HCT116 (cell line): ENCODE data around the gene TGM2. TPM values are rescaled to one million over a fixed set of nuclear protein-coding genes. Genes with fewer than 3 reads are reported as not detected.
A peak's percentile ranks its signal among the peaks of the same experiment; 100 is the strongest.

Experiments used
- ATAC-seq: fragments of 200-7000 bp; cut with Tn5 transposase; 2 replicates; pipeline ENCODE4 v1.9.1; 2020; ENCODE audit warnings: mild to moderate bottlenecking, moderate library complexity
- BruUV-seq: library from RNA; stranded (reverse); fragments of 400-500 nt; replicated peaks from 2 replicates; lab custom pipeline; 2021; lab: Mats Ljungman, UMichigan
- CTCF ChIA-PET: fragments of 300-600 bp; sonication (Branson Sonifier 250); formaldehyde crosslinking; loops from one replicate; lab custom pipeline; 2021; ENCODE audit warnings: antibody characterized with exemption; lab: Charles Lee
- POLR2A ChIA-PET: fragments of 300-600, 350-600 bp; sonication (Branson Sonifier 250); formaldehyde crosslinking; loops from one replicate; lab custom pipeline; 2021; ENCODE audit warnings: antibody characterized with exemption; lab: Charles Lee
- RAD21 ChIA-PET, 2 experiments: fragments of 300-600 bp; sonication (Branson Sonifier 250); formaldehyde crosslinking; loops; one replicate each; lab custom pipeline; 2023; ENCODE audit warnings: low total read pairs in 2 of 2; ENCODE audit not compliant: uncharacterized antibody in 2 of 2, unreplicated experiment in 2 of 2, low non-redundant PET in 1 of 2; lab: Charles Lee
- DNase-seq: peaks from one replicate; pipeline ENCODE4 v3.0.0-alpha.2; 2010; ENCODE audit warnings: low read depth, low spot score
- H2AFZ ChIP-seq: fragments of 200-600 bp; shearing (Covaris generic), sonication (generic); 2 replicates; pipeline ENCODE4 v1.6.1; 2017; ENCODE audit warnings: low read depth, mixed run types, mixed read lengths, antibody characterized with exemption, low read length; ENCODE audit not compliant: poor library complexity, severe bottlenecking
- H3K27ac ChIP-seq: 2 replicates; pipeline ENCODE4 v1.5.1; 2012; ENCODE audit warnings: low read depth, low read length
- H3K27me3 ChIP-seq: fragments of 200-600 bp; sonication (generic); 2 replicates; pipeline ENCODE4 v1.6.1; 2016; ENCODE audit warnings: mixed run types, low read length, mixed read lengths; ENCODE audit not compliant: insufficient read depth
- H3K36me3 ChIP-seq, 2 experiments: fragments of 200-500 bp in 1 of 2; fragments of 200-600 bp in 1 of 2; sonication (Bioruptor generic) in 1 of 2; sonication (generic) in 1 of 2; 2 replicates each; pipeline versions ENCODE4 v1.5.1 to v1.6.1; 2014 to 2016; ENCODE audit warnings: low read length in 2 of 2, inconsistent platforms in 1 of 2, mixed read lengths in 1 of 2, mixed run types in 1 of 2; ENCODE audit not compliant: insufficient read depth in 2 of 2, control insufficient read depth in 1 of 2
- H3K4me1 ChIP-seq, 2 experiments: fragments of 200-600 bp in 1 of 2; sonication (generic) in 1 of 2; 2 replicates each; pipeline versions ENCODE4 v1.5.1 to v1.6.1; 2012 to 2017; ENCODE audit warnings: low read length in 2 of 2, inconsistent platforms in 1 of 2, mild to moderate bottlenecking in 1 of 2, mixed read lengths in 1 of 2, mixed run types in 1 of 2, moderate library complexity in 1 of 2; ENCODE audit not compliant: insufficient read depth in 2 of 2, control insufficient read depth in 1 of 2
- H3K4me2 ChIP-seq: fragments of 200-600 bp; sonication (generic); 2 replicates; pipeline ENCODE4 v1.6.1; 2017; ENCODE audit warnings: mixed run types, low read length, mixed read lengths
- H3K4me3 ChIP-seq, 2 experiments: fragments of 200-600 bp in 1 of 2; sonication (generic) in 1 of 2; replicated peaks in 1 of 2; 2 replicates each; pipeline ENCODE4 v1.5.1; 2011 to 2016; ENCODE audit warnings: low read length in 2 of 2, control low read depth in 1 of 2, low read depth in 1 of 2, mild to moderate bottlenecking in 1 of 2, mixed read lengths in 1 of 2, mixed run types in 1 of 2
- H3K79me2 ChIP-seq: fragments of 200-600 bp; sonication (generic); 2 replicates; pipeline ENCODE4 v1.6.1; 2017; ENCODE audit warnings: mild to moderate bottlenecking, mixed run types, low read length, moderate library complexity, mixed read lengths; ENCODE audit not compliant: insufficient read depth
- H3K9ac ChIP-seq: fragments of 200-600 bp; sonication (generic); 2 replicates; pipeline ENCODE4 v1.6.1; 2016; ENCODE audit warnings: low read length, mixed read lengths
- H3K9me2 ChIP-seq: fragments of 200-600 bp; sonication (generic), shearing (Covaris generic); 2 replicates; pipeline ENCODE4 v1.6.1; 2017; ENCODE audit warnings: mixed run types, mild to moderate bottlenecking, moderate library complexity; ENCODE audit not compliant: insufficient read depth
- H3K9me3 ChIP-seq, 2 experiments: fragments of 200-500 bp in 1 of 2; fragments of 200-600 bp in 1 of 2; sonication (Bioruptor generic) in 1 of 2; sonication (generic) in 1 of 2; 2 replicates each; pipeline ENCODE4 v1.6.1; 2014 to 2017; ENCODE audit warnings: low read length in 2 of 2, mixed read lengths in 2 of 2, inconsistent platforms in 1 of 2, low read depth in 1 of 2, mild to moderate bottlenecking in 1 of 2, mixed run types in 1 of 2, moderate library complexity in 1 of 2; ENCODE audit not compliant: control insufficient read depth in 1 of 2, insufficient read depth in 1 of 2
- H4K20me1 ChIP-seq: fragments of 200-600 bp; sonication (generic), shearing (Covaris generic); 2 replicates; pipeline ENCODE4 v1.6.1; 2017; ENCODE audit warnings: mixed run types, mild to moderate bottlenecking, moderate library complexity; ENCODE audit not compliant: insufficient read depth
- ATF3 ChIP-seq: IDR thresholded peaks from 2 replicates; pipeline ENCODE4 v1.6.1; 2012
- CEBPB ChIP-seq: IDR thresholded peaks from 2 replicates; pipeline ENCODE4 v1.6.1; 2012; ENCODE audit warnings: low read depth
- EGR1 ChIP-seq: IDR thresholded peaks from 2 replicates; pipeline ENCODE4 v1.6.1; 2012; ENCODE audit warnings: low read depth
- ELF1 ChIP-seq: IDR thresholded peaks from 2 replicates; pipeline ENCODE4 v1.6.1; 2012; ENCODE audit warnings: low read depth, borderline replicate concordance
- MAX ChIP-seq: IDR thresholded peaks from 2 replicates; pipeline ENCODE4 v1.6.1; 2012
- POLR2A ChIP-seq: IDR thresholded peaks from 2 replicates; pipeline ENCODE4 v1.7.0; 2011; ENCODE audit warnings: borderline replicate concordance; ENCODE audit not compliant: insufficient read depth, insufficient read length; ENCODE audit errors: extremely low read depth
- POLR2AphosphoS5 ChIP-seq: IDR thresholded peaks from 2 replicates; pipeline ENCODE4 v1.6.1; 2011; ENCODE audit warnings: mild to moderate bottlenecking, low read depth, low read length, moderate library complexity
- REST ChIP-seq: IDR thresholded peaks from 2 replicates; pipeline ENCODE4 v1.6.1; 2012; ENCODE audit warnings: low read depth
- SIN3A ChIP-seq: IDR thresholded peaks from 2 replicates; pipeline ENCODE4 v1.6.1; 2012; ENCODE audit warnings: low read depth
- SP1 ChIP-seq: IDR thresholded peaks from 2 replicates; pipeline ENCODE4 v1.6.1; 2012; ENCODE audit warnings: low read depth
- YY1 ChIP-seq: IDR thresholded peaks from 2 replicates; pipeline ENCODE4 v1.6.1; 2011; ENCODE audit warnings: low read length, low read depth, moderate library complexity, mild to moderate bottlenecking; ENCODE audit not compliant: insufficient replicate concordance; ENCODE audit errors: extremely low read depth
- ZBTB33 ChIP-seq: IDR thresholded peaks from 2 replicates; pipeline ENCODE4 v1.6.1; 2011; ENCODE audit warnings: mild to moderate bottlenecking, low read length, moderate library complexity; ENCODE audit not compliant: insufficient replicate concordance; ENCODE audit errors: extremely low read depth
- ZNF274 ChIP-seq: fragments of 200-500 bp; sonication (Bioruptor generic); IDR thresholded peaks from 2 replicates; pipeline ENCODE4 v1.6.1; 2014; ENCODE audit warnings: mild to moderate bottlenecking, low read depth, low read length, inconsistent platforms
- intact Hi-C: fragments of 100-400 bp; cut with micrococcal nuclease; formaldehyde crosslinking; loops from 2 replicates; pipeline ENCODE4 v1.10.0; 2022
- total RNA-seq: library from RNA; stranded (reverse); gene quantifications from one replicate; pipeline ENCODE4 v1.2.1, GENCODE V29; 2021; ENCODE audit not compliant: unreplicated experiment

The TGM2 gene
- total RNA-seq, 1 experiment from 2014 or later = 6.1 TPM

- H3K9me3 ChIP-seq = no peaks in the 10 kb centered on the region
- intact Hi-C loops = no loop called here
- ATAC-seq = no peak
- CTCF ChIA-PET = no interaction called here
- H4K20me1 ChIP-seq = no peaks in the 10 kb centered on the region
- BruUV-seq = no TSS peak
- H2AFZ ChIP-seq = peak overlapping the region; percentile 57
- H3K4me1 ChIP-seq = peaks cover 0 to 30% of the 10 kb centered on the region in 2 experiments; a peak in 2 of 4 replicates
- peak overlapping the region; percentile 39 for H3K4me2 ChIP-seq
- RAD21 ChIA-PET = no interaction called here
- H3K4me3 ChIP-seq = no peak overlapping the region
- no peak overlapping the region for H3K27ac ChIP-seq
- H3K9ac ChIP-seq = no peak overlapping the region
- no peaks in the 10 kb centered on the region for H3K9me2 ChIP-seq
- POLR2A ChIA-PET = no interaction called here
- no peaks in the 10 kb centered on the region for H3K27me3 ChIP-seq
- DNase-seq = no peak
- no peaks in the 10 kb centered on the region for H3K36me3 ChIP-seq
- TF ChIP-seq POLR2A = no peak
- no peak for TF ChIP-seq ZNF274
- TF ChIP-seq EGR1 = no peak
- TF ChIP-seq POLR2AphosphoS5 = no peak
- TF ChIP-seq MAX = no peak
- no peaks in the 10 kb centered on the region for H3K79me2 ChIP-seq
Measured at GRCh38 chr20:38117205-38117604, 47.9 kb downstream of the TGM2 start.

- Histone ChIP-seq H3K4me3 (no peak overlapping the region), H3K27me3 (no peaks in the 10 kb centered on the region), H3K79me2 (no peaks in the 10 kb centered on the region), H3K9me3 (no peaks in the 10 kb centered on the region), H3K9ac (no peak overlapping the region), H3K4me1 (peaks cover 0 to 30% of the 10 kb centered on the region in 2 experiments; a peak in 2 of 4 replicates), H4K20me1 (no peaks in the 10 kb centered on the region), H2AFZ (no peak overlapping the region), H3K36me3 (no peaks in the 10 kb centered on the region), H3K9me2 (no peaks in the 10 kb centered on the region), H3K4me2 (no peak overlapping the region), H3K27ac (no peak overlapping the region)
- DNase-seq (no peak), ATAC-seq (no peak)
- ChIA-PET CTCF (no interaction called here), RAD21 (no interaction called here), POLR2A (no interaction called here)
- no TSS peak for BruUV-seq
- intact Hi-C loops = no loop called here
- TF ChIP-seq YY1 (no peak), CEBPB (no peak), MAX (no peak), ELF1 (no peak), SP1 (no peak), ZBTB33 (no peak), ATF3 (no peak), SIN3A (no peak), ZNF274 (no peak), REST (no peak)
Measured at GRCh38 chr20:38116409-38117165, 48.5 kb downstream of the TGM2 start.
